Stimulated activated CD4-positive, alpha-beta T cell treated with anti-CD3 and anti-CD28 coated beads, TNF-alpha, amount 100 ng/mL, for 24 hours (primary cell): ENCODE data around the gene ZNF497.
A peak's percentile ranks its signal among the peaks of the same experiment; 100 is the strongest.
"Not testable (repeated sequence)": the region's sequence is repeated elsewhere in the genome, so short reads cannot be mapped to it uniquely, and the experiment has no call there.

Experiments
- DNase-seq, 3 experiments: peaks; one replicate each; pipeline ENCODE4 v3.0.0-alpha.2; 2020; ENCODE audit warnings: low read depth in 3 of 3

ZNF497 gene

DNA sequence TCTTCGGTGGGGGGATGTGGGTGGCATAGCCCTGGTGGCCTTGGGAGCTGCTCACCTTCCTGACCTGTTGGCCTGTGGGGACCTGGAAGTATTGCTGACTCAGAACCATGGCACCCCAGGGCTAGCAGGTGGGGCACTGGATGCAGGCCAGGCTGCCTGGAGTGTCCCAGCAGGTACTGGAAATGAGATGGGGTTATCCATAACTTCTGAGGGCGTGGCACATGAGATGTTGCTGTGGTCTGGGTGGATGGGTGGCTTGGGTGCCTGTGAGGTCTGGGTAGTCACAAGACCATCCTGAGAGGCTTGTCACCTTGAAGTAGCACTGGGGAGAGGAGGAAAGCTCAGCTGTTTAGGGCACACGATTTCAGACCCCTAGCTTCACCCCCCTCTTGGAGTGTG is 32.3 kb upstream of the ZNF497 start:
- no peak for DNase-seq

DNA sequence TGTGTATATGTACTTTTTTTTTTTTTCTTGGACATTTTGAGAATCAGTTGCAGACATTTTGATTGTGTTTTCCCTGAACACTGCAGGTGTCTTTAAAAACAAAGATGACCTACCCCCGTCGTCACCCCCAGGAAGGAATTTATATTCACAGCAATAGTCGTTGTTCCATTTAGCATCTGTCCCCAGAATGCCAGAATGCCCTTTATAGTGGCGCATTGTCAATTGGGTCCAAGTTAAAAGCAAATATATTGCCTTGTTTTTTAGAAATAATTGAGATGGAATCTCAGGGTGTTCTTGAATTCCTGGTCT is 31.1 kb upstream of the ZNF497 start:
- DNase-seq, result no peak

DNA sequence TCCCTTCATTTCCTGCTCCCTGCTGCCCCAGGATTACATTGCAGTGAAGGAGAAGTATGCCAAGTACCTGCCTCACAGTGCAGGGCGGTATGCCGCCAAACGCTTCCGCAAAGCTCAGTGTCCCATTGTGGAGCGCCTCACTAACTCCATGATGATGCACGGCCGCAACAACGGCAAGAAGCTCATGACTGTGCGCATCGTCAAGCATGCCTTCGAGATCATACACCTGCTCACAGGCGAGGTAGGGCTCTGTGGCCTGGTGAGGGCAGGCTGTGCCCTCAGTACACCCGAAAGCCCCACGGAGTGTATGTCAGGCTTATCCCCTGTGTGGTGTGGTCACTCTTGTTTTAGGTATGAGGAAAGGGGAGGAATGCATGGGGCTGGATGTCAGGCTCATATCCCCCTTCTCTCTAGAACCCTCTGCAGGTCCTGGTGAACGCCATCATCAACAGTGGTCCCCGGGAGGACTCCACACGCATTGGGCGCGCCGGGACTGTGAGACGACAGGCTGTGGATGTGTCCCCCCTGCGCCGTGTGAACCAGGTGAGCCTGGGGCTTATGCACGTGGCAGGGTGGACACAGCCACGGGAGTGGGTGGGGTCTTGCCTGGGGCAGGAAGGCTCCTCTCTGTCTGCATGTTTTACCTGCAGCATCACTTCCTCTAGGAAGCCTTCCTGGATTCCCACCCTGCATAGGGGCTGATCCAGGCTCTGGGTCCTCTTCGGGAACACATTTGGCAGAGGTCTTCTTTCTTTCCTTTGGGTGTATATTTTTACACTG is 30.6 kb upstream of the ZNF497 start:
- no peak for DNase-seq

DNA sequence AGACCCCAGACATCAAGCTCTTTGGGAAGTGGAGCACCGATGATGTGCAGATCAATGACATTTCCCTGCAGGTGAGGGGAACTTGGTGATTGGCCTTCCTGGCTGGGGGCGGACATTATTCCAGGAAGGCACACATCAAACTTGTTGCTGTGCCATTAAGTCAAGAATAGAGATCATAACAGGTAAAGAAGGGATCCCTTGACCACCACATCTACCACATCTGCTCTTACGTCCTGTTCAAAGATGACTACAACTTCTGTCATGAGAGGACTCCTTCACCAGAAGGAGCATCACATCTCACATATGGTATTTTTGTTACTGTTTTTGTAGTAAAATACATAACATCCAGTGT is 25.6 kb upstream of the ZNF497 start:
- no peak for DNase-seq

DNA sequence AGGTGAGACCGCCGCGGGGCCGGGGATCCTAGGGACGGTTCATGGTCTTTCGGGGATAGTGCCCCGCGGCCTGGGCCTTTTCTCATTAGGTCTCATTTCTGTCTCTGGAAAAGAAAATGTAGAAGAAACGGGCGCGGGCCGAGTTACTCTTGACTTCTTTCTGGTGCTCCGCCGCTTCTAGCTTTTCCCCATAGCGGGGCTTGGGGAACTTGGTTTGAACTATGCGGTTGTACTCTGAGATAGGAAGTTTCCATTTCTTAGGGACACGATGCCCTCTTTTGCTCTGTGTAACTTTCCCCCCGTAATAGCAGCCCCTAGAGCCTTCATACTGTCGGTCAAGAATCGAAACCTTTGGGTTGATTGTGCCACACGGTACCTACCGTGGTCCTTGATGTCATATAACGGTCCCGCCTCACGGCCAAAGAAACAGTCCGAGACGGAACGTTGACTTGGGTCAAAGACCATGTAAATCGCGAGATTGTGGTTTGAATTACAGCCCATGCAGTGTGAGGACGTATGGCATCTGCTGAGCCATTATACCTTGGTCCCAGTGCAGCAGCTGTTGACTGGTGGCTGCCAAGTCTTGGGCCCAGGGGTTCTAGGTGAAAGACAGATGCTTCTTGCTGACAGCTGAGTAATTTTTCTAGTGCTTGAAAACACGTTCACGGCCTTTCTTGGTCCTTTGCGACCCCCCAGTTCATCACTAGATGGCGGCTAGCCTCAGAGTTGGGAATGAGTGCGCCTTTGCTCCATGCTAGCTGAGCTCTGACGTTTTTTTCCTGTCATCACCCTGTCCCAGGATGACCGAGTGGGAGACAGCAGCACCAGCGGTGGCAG is 25.0 kb upstream of the ZNF497 start:
- DNase-seq, result no peak

GRCh38 chr19:58386576-58387337 is 24.2 kb upstream of the ZNF497 start, which contains the start of gene RPS5:
TSS of gene RPS5 (plus strand) at chr19:58387269. CDS start at chr19:58388138, 869 bp downstream.
- peak; percentile 90 to 96 (median 93) for DNase-seq

- DNase-seq, result no peak
Measured at GRCh38 chr19:58385891-58386575, 23.5 kb upstream of the ZNF497 start.

GRCh38 chr19:58385313-58385890 is 22.9 kb upstream of the ZNF497 start:
- no peak for DNase-seq

DNA sequence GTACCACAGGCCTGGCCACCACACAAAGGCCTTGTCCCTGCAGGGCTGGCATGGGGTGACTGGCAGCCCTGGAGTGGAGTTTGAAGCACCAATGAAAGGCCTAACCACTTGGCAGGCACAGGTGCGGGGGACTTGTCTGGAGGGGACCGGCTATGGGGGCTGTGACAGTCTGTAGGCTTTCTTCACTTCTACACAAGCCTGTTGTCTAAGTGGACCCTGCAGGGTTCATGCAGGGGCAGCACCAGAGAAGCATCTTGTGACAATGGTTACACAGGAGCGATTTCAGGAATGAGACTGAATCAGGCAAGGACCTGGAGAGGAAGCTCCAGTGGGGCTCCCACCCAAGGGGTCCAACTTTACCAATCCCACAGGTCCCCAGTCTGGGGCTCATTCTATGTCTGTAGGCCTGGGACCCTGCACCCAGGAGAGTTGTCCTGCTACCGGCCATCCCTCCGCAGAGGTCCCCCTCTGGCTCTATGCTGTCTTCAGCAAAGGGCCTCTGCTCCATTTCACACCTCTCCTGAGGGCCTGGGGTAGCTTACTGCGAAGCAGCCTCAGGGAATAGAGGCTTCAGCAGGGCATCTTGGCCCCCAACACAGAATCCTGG is 20.5 kb upstream of the ZNF497 start:
- no peak for DNase-seq

DNA sequence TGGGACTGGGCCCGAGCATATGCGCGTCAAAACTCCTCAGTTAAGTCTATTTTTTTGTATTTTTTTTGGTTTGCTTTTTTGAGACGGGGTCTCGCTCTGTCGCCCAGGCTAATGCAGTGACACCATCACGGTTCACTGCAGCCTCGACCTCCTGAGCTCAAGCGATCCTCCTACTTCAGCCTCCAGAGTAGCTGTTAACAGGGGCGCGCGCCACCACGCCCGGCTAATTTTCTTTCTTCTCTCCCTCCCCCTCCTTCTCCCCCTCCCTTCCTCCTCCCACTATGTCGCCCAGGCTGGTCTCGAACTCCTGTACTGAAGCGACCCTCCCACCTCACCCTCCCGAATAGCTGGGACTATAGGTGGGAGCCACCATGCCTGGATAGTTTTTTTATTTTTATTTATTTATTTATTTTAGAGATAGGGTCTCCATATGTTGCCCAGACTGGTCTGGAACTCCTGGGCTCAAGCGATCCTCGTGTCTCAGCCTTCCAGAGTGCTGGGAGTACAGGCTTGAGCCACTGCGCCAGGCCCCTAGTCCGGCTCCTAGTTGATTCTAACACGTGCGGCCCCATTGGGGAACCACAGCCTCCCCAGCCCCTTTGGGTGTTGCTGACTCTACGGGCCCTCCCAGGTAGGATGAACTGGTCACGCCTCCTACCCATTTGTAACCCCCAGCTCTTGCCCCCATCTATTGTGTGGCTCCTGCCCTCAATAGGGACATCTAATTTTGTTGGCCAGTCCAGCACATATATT is 19.1 kb upstream of the ZNF497 start:
- DNase-seq, result no peak

DNA sequence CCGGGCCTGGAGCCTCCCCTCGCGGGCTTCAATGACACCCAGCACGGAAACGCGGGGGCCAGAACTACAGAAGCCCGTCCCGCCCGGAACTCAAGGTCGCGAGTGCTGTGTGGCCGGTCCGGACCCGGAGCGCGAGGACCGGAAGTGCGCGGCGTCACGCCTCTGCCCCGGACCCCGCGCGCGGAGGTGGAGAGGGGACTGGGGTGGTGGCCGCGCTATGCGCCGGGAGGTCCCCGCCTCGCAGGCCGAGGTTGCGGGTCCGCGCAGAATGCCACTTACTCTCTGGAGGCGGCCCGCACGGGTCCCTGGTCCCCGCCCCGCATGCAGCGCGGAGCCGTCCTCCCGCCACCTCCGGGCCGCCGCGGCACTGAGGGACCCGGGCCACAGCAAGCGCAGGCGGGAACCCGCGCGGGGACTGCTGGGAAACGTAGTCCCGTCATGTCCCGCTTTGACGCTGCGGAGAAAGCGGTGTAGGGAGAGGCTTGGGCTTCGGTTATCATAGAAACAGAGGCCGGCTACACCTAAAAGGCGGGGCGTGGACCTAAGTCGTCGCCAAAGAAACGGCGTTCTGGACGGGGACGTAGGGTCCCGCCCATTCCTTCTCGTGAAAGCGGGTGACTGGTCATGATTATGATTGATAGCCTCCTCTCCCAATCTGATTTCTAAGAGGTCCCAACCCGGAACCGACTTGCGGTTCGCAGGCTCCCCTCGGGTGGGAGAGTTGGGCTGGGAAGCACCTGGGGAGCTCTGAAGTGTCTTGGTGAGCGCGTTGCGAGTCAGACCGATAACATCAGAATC is 18.3 kb upstream of the ZNF497 start, which contains the start of gene ZNF837:
ZNF837 (minus strand) TSS at position 369 of the 798 bp plus-strand sequence. CDS start 11,698 bp downstream, outside the sequence.
- DNase-seq, result peak; percentile 96 to 97 (median 96)

GRCh38 chr19:58380037-58380661 is 17.6 kb upstream of the ZNF497 start:
- DNase-seq, result no peak

GRCh38 chr19:58379246-58379645 is 16.7 kb upstream of the ZNF497 start:
- DNase-seq, result no peak

DNA sequence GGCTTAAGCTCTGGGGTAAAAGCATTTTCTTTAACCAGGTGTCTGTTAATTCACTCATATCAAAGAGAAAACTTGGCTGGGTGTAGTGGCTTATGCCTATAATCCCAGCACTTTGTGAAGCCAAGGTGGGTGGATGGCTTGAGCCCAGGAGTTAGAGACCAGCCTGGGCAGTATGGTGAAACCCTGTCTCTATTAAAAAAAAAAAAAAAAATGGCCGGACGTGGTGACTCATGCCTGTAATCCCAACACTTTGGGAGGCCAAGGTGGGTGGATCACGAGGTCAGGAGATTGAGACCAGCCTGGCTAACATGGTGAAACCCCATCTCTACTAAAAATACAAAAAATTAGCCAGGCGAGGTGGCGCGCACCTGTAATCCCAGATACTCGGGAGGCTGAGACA is 14.2 kb upstream of the ZNF497 start:
- not testable (repeated sequence) for DNase-seq

GRCh38 chr19:58374200-58374599 is 11.6 kb upstream of the ZNF497 start:
- no peak for DNase-seq

GRCh38 chr19:58372311-58373133 is 10.0 kb upstream of the ZNF497 start:
- DNase-seq, result no peak

DNA sequence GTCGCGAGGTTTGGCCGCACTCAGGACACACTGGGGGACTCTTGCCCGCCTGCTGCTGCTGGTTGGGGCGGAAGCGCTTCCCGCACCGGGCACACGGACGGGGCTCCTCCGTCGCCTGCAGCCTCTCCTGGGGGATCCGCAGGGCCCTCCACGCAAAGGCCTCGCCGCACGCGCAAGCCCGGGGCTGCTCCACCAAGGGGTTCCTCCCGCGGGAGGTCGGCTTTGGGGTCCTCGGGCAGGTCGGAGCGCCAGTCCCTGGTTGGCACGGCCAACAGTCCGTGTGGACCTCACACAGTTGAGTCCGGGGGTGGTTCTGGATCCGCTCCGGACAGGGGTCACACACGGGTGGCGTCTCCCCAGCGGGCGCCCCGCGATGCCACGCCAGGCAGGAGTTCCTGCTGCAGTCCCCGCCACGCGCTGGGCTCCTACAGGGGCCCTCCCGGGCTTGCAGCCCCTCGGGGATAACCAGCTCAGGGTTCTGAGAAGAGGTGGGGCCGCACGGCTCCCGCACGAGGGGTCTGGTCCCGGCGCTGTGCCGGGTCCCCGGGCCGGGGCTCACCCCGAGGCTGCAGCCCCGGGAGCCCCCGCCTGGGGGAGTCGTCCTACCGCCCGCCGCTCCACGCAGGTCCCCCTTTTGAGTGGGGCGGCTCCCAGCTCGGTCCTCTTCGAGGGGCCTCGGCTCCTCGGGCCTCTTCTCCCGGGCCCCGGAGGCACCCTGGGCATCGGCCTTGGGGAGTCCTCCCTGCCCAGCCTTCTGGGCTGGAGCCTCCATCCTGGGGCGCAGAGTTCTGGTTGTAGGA is 6.2 kb upstream of the ZNF497 start:
- DNase-seq, result no peak
